HG02870 (cell line): ENCODE data around the gene PRTG.
"Not testable (repeated sequence)": the region's sequence is repeated elsewhere in the genome, so short reads cannot be mapped to it uniquely, and the experiment has no call there.

ENCODE experiments used
- ATAC-seq: cut with Tn5 transposase; IDR thresholded peaks from one replicate; pipeline ENCODE4 v1.9.1; 2021; ENCODE audit warnings: mild to moderate bottlenecking, moderate library complexity; ENCODE audit not compliant: unreplicated experiment

Gene PRTG

GRCh38 chr15:55750706-55751105, 7.8 kb upstream of the PRTG start:
- no peak for ATAC-seq

GRCh38 chr15:55743729-55744655, 1.0 kb upstream of the PRTG start:
- ATAC-seq, result no peak

GRCh38 chr15:55742498-55742926, 440 bp downstream of the PRTG start:
- ATAC-seq, result no peak

- ATAC-seq, result no peak
Measured at GRCh38 chr15:55741833-55742497, 987 bp downstream of the PRTG start.

- no peak for ATAC-seq
Measured at GRCh38 chr15:55740981-55741832, 1.7 kb downstream of the PRTG start.

GRCh38 chr15:55740359-55740878, 2.5 kb downstream of the PRTG start:
- ATAC-seq, result no peak

- no peak for ATAC-seq
Measured at GRCh38 chr15:55739641-55740040, 3.3 kb downstream of the PRTG start.

- no peak for ATAC-seq
Measured at GRCh38 chr15:55738715-55739114, 4.2 kb downstream of the PRTG start.

GRCh38 chr15:55737373-55737772, 5.6 kb downstream of the PRTG start:
- ATAC-seq, result no peak

- ATAC-seq, result no peak
Measured at GRCh38 chr15:55736756-55737155, 6.2 kb downstream of the PRTG start.

- ATAC-seq, result no peak
Measured at GRCh38 chr15:55734641-55735040, 8.3 kb downstream of the PRTG start.

- ATAC-seq, result not testable (repeated sequence)
Measured at GRCh38 chr15:55733461-55733860, 9.5 kb downstream of the PRTG start.

GRCh38 chr15:55721554-55722185, 21.3 kb downstream of the PRTG start:
- ATAC-seq, result no peak

GRCh38 chr15:55715355-55716076, 27.4 kb downstream of the PRTG start:
- no peak for ATAC-seq

- no peak for ATAC-seq
Measured at GRCh38 chr15:55714064-55714463, 28.9 kb downstream of the PRTG start.

- ATAC-seq, result no peak
Measured at GRCh38 chr15:55712363-55712762, 30.6 kb downstream of the PRTG start.

GRCh38 chr15:55710286-55710685, 32.7 kb downstream of the PRTG start:
- no peak for ATAC-seq

GRCh38 chr15:55709458-55709857, 33.5 kb downstream of the PRTG start:
- no peak for ATAC-seq

- ATAC-seq, result no peak
Measured at GRCh38 chr15:55708720-55709119, 34.2 kb downstream of the PRTG start.

GRCh38 chr15:55707951-55708350, 35.0 kb downstream of the PRTG start:
- no peak for ATAC-seq
